Epithelial cell of alveolus of lung (primary cell): ENCODE measurements around the gene MAN2B2. TPM values are rescaled to one million over a fixed set of nuclear protein-coding genes. Genes with fewer than 3 reads are reported as not detected.

ENCODE experiments used
- total RNA-seq: library from RNA; depleted of rRNA; stranded (reverse); fragments of >200 nt; gene quantifications from 2 replicates; pipeline ENCODE4 v1.2.1, GENCODE V29; 2015

Gene MAN2B2
- 20.7 and 22.2 TPM in 2 replicates for total RNA-seq

DNA sequence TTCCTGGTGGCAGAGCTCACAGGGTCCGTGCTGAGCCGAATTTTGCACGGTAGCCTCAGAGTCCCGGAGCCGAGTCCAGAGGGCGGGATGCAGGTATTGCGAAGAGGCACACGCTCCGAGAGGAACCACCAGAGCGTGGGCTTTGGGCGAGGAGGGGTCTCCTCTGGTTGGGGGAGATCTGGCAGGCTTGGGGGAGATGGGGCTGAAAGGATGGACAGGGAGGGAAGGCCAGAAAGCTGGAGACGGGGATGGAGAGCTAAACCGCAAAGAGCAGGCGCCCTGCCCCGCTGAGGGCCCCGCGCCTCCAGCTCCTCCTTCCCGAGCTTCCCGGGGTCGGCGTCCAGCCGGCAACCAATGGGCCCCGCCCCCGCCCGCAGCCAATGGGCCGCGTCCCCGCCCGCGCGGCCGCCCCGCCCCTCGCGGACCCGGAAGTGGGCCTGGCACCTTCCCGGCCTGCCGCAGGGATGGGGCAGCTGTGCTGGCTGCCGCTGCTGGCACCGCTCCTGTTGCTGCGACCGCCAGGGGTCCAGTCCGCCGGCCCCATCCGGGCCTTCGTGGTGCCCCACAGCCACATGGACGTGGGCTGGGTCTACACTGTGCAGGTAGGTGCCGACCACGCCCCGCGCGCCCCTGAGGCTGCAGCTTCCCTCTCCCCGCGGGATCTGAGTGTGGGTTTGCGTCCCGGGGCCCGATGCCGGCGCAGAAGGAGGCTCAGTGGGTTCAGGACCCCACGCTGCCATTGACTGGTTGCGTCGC is at the start of gene MAN2B2:
Gene MAN2B2, plus strand, starts transcription at position 443 of the 756 bp plus-strand sequence. Its CDS starts 22 bp downstream, at position 465.

DNA sequence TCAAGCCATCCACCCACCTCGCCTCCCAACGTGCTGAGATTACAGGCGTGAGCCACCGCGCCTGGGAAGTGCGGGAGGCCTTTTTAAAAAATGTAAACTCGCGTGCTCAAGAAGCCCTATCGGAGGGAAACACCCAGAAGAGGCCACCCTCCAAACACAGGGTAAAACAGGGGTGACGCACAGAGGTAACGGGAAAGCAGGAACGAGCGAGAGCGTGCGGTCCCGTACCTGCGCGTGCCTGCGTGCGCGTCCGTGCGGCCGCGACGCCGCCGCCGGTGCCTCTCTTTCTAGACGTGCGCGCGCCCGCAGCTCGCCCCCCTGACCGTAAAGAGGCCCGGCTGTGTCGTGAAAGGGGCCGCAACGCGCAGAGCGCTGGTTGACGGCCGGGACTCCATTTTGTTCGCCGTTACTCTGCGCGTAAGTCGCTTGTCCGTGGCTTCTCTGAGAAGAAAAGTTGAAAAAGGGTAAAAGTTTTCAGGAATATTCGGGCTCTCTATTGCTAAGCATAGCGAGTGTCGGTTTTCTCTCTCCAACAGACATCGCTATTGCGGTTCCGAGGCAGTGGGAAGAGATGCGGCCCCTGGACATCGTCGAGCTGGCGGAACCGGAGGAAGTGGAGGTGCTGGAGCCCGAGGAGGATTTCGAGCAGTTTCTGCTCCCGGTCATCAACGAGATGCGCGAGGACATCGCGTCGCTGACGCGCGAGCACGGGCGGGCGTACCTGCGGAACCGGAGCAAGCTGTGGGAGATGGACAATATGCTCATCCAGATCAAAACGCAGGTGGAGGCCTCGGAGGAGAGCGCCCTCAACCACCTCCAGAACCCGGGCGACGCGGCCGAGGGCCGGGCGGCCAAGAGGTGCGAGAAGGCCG is 65.5 kb downstream of the MAN2B2 start, which contains the start of gene MRFAP1:
Gene MRFAP1, plus strand, starts transcription at position 394 of the 872 bp plus-strand sequence. Its CDS starts 178 bp downstream, at position 572.

Other genes starting within 250 kb of the MAN2B2 start
- 0.26 TPM in 1 of 2 replicates, not detected in the other for gene PPP2R2C, start 102.6 kb upstream of the MAN2B2 start, total RNA-seq
- gene MRFAP1, start 65.5 kb downstream of the MAN2B2 start, total RNA-seq = 225 and 267 TPM in 2 replicates
- gene S100P, start 118.7 kb downstream of the MAN2B2 start, total RNA-seq = 0.39 TPM in 1 of 2 replicates, not detected in the other
- gene MRFAP1L1, start 134.7 kb downstream of the MAN2B2 start, total RNA-seq = 31.3 and 52.2 TPM in 2 replicates
- gene BLOC1S4, start 141.0 kb downstream of the MAN2B2 start, total RNA-seq = 17.0 and 25.7 TPM in 2 replicates
- gene KIAA0232, start 207.5 kb downstream of the MAN2B2 start, total RNA-seq = 10.9 and 15.8 TPM in 2 replicates